DND-41 (cell line): ENCODE measurements around the gene KCNJ16.

Source experiments
- CTCF ChIP-seq: IDR thresholded peaks from 2 replicates; pipeline ENCODE4 v1.5.1; 2012; ENCODE audit warnings: borderline replicate concordance, low read length, moderate library complexity, mild to moderate bottlenecking; ENCODE audit not compliant: poor library complexity, severe bottlenecking; ENCODE audit errors: extremely low read depth
- EZH2 ChIP-seq: IDR thresholded peaks from 3 replicates; pipeline ENCODE4 v1.6.1; 2012; ENCODE audit warnings: borderline replicate concordance, low read depth, mild to moderate bottlenecking, moderate library complexity, low read length, inconsistent platforms; ENCODE audit not compliant: severe bottlenecking

- TF ChIP-seq CTCF = no peak
- TF ChIP-seq EZH2 = no peak
These were observed 40.9 kb upstream of the KCNJ16 start for GRCh38 chr17:70034158-70034557.
